Measurements from ENCODE around the gene CDC16.
"Not testable (repeated sequence)": the region's sequence is repeated elsewhere in the genome, so short reads cannot be mapped to it uniquely, and the experiment has no call there.

Gene CDC16

GRCh38 chr13:114227528-114227927 is 7.2 kb upstream of the CDC16 start:
- DNase-seq, result no peak

GRCh38 chr13:114228176-114228575 is 6.5 kb upstream of the CDC16 start:
- DNase-seq, result no peak

GRCh38 chr13:114229506-114229905 is 5.2 kb upstream of the CDC16 start:
- DNase-seq, result no peak

GRCh38 chr13:114230117-114230516 is 4.6 kb upstream of the CDC16 start:
- DNase-seq, result no peak

GRCh38 chr13:114230575-114230974 is 4.1 kb upstream of the CDC16 start:
- no peak for DNase-seq

- DNase-seq, result no peak
Observed at GRCh38 chr13:114231886-114232285, 2.8 kb upstream of the CDC16 start.

- DNase-seq, result no peak
Observed at GRCh38 chr13:114234266-114234644, 442 bp upstream of the CDC16 start.

- DNase-seq, result no peak
Observed at GRCh38 chr13:114235697-114236096, 1.0 kb downstream of the CDC16 start.

GRCh38 chr13:114236227-114236626 is 1.5 kb downstream of the CDC16 start:
- no peak for DNase-seq

GRCh38 chr13:114237415-114238112 is 2.9 kb downstream of the CDC16 start:
- DNase-seq, result no peak

- DNase-seq, result no peak
Observed at GRCh38 chr13:114241918-114242317, 7.2 kb downstream of the CDC16 start.

- DNase-seq, result no peak
Observed at GRCh38 chr13:114243971-114244370, 9.3 kb downstream of the CDC16 start.

GRCh38 chr13:114244637-114245036 is 9.9 kb downstream of the CDC16 start:
- DNase-seq, result no peak

GRCh38 chr13:114248011-114248410 is 13.3 kb downstream of the CDC16 start:
- no peak for DNase-seq

GRCh38 chr13:114249077-114249476 is 14.4 kb downstream of the CDC16 start:
- DNase-seq, result no peak

- not testable (repeated sequence) for DNase-seq
Observed at GRCh38 chr13:114251639-114252440, 17.1 kb downstream of the CDC16 start.

GRCh38 chr13:114256547-114256946 is 21.9 kb downstream of the CDC16 start:
- DNase-seq, result no peak

GRCh38 chr13:114257014-114257413 is 22.3 kb downstream of the CDC16 start:
- no peak for DNase-seq

GRCh38 chr13:114258589-114258988 is 23.9 kb downstream of the CDC16 start:
- DNase-seq, result no peak

GRCh38 chr13:114259374-114259773 is 24.7 kb downstream of the CDC16 start:
- no peak for DNase-seq

- no peak for DNase-seq
Observed at GRCh38 chr13:114259974-114260373, 25.3 kb downstream of the CDC16 start.

GRCh38 chr13:114260814-114261213 is 26.1 kb downstream of the CDC16 start:
- DNase-seq, result no peak

- DNase-seq, result no peak
Observed at GRCh38 chr13:114261328-114261965, 26.8 kb downstream of the CDC16 start.

GRCh38 chr13:114263578-114263977 is 28.9 kb downstream of the CDC16 start:
- DNase-seq, result peak in 1 of 5 donors; percentile 23
